GM18511 (cell line): Measurements from ENCODE around the gene GATAD2B.

Experiments
- ATAC-seq: cut with Tn5 transposase; IDR thresholded peaks from one replicate; pipeline ENCODE4 v1.9.1; 2021; ENCODE audit warnings: mild to moderate bottlenecking, moderate library complexity; ENCODE audit not compliant: unreplicated experiment

GATAD2B gene

DNA sequence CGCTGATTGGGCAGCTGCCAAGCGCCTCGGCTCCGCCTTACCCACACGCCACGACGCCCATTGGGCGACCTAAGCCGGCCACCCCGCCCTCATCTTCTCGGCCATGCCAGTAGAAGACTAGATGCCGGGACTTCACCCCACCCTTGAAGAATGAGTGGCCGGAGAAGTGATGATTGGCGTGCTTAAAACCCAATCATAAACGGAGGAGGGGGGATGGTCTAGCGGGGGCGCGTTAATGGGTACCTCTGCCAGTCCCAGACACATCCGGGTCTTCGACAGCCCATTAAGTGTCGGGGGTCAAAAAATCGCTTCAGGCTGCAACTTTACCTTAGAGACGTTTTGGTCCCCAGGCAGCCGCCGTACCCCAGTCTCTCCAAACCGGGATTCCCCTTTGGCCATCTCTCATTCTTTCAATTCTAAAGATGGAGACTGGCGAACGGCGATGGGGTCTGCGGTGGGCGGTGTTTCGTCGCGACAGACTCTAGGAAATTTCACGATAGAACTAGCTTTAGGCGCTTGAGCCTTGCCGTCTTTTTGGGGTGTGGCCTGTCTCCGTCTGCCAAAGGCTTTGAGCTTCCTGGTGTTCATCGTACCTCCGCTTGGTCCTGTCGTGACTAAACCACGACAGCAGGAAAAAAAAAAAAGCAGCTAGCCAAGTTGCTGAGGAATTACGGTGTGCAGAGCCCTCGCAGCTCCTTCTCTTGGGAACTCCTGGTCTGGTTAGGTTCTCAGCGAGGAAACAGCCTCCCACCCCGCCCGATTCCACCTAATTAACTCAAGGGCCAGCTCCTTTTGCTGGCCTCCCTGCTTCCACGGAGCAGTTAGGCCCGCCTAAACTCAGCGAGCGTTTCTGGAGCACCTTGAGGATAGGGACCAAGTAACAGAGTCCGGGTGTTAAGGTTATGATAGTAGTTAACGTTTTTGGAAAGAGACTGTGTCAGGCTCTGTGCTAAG is at the start of gene GATAD2B:
GATAD2B (minus strand) TSS at position 1 of the 954 bp plus-strand sequence. CDS start 94,625 bp downstream, outside the sequence.
- ATAC-seq: peak; percentile 92

DNA sequence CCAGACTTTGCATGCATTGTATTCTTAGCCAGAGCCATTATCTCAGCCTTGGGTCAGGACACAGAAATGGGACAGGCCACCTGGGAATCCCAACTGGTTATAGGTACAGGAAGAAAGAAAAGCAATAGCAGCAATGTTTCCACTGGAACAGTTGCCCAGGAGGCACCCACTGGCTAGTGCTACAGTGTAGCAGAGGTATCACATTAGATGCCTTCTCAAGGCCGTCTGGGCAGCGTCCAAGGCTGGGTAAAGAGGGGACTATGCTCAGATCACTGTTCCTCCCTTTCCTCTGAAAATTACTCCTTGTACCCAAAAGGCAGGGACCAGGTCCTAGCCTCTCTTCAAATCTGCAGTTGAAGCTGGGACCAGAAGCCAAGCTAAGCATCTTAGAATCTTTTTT is 47.6 kb upstream of the GATAD2B start:
- no peak for ATAC-seq

DNA sequence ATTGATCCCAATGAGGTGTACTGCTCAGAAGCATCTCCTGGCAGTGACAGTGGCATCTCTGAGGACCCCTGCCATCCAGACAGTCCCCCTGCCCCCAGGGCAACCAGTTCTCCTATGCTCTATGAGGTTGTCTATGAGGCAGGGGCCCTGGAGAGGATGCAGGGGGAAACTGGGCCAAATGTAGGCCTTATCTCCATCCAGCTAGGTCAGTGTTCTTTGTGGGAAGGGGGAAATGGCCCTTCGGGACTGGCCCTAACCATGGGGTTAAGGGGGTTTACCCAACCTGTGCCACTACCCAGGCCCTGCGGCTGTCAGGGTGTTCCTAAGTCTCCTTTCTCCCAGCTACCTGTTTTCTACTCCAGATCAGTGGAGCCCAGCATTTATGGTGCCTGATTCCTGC is 46.2 kb upstream of the GATAD2B start:
- ATAC-seq: no peak

DNA sequence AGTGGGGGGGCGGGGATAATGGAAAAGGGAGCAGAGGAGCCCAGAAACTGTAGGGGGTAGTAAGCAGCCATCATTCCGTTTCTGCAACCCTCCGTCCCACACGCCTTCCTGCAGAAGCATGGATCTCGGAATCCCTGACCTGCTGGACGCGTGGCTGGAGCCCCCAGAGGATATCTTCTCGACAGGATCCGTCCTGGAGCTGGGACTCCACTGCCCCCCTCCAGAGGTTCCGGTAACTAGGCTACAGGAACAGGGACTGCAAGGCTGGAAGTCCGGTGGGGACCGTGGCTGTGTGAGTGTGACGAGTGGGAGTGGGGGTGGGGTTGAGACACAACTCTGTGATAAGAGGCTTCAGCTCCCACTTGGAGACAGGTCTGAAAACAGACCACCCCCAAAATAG is 45.6 kb upstream of the GATAD2B start:
- no peak for ATAC-seq

DNA sequence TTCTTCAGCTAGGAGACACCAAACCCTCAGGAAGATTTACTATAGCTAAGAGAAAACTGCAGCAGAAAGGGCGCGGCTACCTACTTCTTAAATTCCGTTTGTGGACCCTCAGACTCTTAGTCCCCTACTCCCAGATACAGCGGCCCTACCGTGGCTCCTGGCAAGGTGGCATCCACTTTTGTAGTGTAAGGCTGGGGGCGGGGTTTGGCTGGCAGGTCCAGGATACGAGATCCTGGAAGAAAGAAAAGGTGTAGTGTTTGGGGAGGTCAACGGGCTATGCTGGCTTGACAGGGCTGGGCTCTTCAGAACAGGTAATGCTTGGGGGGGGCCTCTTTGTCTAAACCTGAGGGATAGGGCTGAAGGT is 45.2 kb upstream of the GATAD2B start:
- ATAC-seq: no peak

DNA sequence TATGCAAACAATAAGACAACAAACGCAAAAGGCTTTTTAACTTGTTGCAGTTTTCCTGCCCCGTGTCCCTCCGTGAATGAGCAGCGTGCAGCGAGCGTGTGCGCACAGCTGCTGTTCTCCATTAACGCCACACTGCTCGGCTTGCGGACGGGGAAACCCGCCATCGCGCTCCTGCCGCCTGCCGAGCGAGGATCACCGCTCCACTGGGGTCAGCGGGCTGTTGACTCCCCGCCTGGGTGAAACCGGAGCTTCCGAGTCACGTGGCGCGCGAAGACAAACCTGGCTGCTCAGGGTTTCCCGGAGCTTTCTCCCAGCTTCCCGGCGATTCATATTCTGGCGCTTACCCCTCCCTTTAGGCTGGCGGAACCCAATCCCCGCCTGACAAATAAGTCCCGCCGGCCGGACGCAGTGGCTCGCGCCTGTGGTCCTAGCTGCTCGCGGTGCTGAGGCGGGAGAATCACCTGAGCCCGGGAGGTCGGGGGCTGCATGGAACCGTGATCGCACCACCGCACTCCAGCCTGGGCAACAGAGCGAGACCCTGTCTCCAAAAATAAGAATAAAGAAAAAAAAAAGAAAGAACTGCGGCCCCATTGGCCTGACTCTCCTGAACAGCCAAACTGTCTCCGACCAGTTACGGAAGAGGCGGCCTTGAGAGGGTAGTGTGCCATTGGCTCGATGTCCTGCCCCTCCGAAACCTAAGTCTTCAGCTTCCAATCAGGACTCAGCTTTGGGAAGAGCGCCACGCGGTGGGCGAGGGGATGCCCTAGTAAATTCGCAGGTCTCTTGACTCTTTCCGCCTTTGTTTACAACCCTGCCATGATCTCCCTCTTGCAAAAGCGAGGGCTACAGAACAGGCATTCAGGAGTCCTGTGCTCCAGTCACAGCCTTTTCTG is 44.6 kb upstream of the GATAD2B start, which contains the start of gene CREB3L4:
CREB3L4 (plus strand) TSS at position 796 of the 893 bp plus-strand sequence. CDS start 624 bp downstream, outside the sequence.
- peak; percentile 82 for ATAC-seq

DNA sequence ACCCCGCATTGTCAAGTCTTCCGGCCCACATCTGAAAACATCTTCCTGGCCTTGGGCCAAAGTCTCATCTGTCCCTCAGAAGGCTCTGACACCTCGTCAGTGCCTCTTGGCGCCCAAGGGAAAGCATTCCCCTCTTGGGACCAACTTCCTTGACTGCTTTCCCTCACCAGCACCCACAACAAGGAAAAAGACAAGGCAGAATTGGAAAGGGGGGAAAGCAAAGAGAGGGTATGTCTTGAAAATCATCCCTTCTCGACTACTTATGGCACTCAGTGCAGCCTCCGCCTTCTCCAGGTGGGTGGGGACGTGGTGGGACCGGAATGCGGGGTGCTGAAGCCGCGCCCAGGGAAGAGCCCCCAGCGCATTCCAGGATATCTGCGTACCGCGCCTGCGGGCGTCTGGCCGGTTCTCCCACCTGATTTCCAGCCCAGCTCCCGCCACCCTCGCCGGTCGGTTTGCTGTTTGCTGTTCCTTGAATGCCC is 41.1 kb upstream of the GATAD2B start:
- ATAC-seq: peak; percentile 5

DNA sequence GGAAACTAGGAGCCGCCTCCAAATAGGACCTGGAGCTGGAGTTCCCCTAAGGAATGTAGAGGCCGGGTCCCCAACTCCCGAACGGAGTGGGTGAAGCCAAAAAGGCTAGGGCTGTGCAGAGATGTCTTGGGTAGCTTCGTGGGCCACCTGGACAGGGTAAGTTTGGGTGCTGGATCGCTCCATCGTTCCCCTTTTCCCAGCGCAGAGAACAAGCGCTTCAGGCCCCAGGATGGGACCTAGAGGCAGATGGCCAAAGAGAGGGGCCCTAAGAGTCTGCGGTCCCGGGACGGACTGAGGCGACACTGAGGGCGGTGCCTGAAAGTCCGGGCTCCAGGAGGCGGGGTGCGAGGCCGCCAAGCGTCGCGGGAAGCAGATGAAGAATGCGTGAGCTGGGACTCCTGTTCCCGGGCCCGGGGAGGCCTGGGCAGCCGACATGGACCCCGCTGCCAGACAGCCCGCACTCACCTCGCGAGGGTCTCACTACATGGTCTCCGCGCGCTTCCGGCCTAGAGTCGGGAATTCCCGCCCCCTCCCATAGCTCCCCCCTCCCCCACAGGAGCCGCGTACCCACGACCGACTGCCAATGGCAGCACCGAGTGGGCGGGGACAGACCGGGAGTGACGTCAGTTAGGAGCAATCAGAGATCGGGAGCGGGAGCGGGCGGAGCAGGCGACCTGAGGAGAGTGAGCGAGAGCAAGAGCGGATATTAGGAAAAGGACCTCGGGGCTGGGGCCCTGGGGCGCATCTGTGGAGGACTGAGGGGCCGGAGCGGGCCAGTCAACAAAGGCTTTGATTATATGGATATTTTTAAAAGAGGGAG is 40.5 kb upstream of the GATAD2B start, which contains the start of gene SLC39A1:
SLC39A1 (minus strand) TSS at position 508 of the 820 bp plus-strand sequence. CDS start 822 bp downstream, outside the sequence.
- ATAC-seq: peak; percentile 58

DNA sequence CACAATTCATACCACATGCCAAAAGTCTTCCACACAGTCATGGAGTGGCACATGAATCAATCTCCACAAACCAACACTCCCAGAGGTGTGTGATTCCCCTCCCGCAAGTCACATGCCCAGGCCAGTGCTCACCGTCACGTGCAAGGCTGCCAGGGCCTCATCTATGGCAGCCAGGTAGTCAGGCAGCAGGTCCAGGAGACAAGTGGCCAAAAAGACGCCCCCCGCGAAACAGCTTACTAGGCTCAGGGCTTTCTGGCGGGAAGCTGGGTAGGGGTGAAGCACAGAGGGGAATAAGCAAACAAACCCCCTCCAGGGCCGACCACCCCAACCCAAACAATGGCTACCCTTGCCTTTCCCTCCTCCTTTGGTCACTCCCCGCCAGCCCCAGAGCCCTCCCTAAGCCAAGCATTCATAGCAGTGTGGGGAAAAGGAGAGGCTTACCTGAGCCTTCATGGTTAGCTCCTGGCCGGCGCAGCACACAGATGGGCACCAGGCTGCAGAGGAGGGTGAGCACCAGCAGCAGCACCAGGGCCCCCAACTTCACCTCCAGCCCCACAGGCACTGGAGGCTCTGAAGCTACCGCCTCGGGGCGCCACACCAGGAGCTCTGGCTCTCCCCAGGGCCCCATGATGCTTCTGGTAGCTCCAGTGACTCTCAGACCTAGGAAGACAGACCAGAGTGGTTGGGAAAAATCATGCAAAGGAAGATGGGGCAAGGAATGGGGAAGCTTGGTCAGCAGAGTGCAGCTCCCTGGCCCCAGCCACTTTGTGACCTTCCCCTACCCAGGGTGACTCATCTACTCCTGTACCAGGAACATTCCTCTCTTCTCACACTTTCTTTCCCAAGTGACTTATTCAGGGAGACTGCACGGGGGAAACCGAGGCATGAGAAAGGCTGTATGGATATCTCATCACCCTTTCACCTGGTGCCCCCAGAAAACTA is 39.6 kb upstream of the GATAD2B start:
- no peak for ATAC-seq

DNA sequence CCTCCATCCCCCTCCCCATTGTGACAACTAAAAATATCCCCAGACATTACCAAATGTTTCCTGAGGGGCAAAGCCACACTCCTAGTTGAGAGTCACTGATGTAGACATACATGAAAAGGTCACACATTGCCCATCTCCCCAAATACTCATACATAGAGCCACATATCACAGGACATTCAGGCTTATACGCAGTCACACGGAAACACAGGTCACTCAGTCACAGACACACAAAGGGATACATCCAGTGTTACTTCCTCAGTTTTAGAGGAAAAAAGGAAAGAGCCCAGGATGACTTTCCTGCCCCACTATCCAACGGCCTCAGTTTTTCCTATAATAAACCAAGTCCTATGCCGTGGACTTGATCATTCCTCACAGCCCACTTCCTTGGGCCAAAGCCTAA is 38.6 kb upstream of the GATAD2B start:
- ATAC-seq: no peak

DNA sequence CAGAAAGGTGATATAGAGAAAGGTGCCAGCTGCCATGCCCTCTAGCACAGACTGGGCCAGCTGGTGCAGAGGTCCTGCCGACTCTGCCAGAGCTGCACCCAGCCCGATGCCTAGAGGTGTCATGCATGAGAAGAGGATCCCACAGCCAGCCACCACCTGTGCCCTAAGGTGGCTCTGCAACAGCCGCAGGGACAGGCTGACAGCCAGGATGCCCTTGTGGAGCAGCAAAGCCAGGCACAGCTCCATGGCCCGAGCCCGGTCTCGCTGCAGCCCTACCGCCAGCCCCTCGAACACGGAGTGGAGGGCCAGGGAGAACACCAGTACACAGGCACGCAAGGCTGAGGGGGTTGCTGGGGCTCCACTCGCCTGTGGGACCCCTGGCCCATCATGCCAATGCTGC is 37.4 kb upstream of the GATAD2B start:
- ATAC-seq: no peak

DNA sequence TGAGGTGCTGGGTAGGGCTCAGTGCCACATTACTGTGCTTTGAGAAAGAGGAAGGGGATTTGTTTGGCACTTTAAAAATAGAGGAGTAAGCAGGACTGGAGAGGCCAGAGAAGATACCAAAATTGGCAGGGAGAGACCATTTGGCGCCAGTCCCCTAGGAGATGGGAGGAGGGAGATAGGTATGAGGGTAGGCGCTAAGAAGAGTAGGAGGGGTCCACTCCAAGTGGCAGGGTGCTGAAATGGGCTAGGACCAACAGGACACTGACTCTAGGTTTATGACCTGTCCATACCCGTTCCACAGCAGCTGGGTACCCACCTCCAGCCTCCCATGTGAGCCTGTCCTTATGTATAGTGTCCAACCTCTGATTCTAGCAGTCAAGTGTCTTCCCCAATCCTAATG is 36.7 kb upstream of the GATAD2B start:
- no peak for ATAC-seq

DNA sequence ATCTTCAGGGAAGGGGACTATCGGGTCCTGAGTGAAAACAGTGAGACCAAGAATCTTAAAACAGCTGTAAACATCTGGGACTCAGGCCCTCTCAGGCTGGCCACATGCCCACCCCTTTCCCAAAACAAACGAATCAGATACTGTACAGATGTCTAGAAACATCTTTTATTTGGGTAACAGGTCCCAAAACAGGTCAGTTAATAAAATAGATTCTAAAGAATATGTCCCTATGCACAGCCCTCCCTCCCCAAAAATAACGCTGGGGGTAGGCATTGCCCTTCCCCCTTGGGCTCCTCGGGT is 36.1 kb upstream of the GATAD2B start:
- ATAC-seq: no peak

DNA sequence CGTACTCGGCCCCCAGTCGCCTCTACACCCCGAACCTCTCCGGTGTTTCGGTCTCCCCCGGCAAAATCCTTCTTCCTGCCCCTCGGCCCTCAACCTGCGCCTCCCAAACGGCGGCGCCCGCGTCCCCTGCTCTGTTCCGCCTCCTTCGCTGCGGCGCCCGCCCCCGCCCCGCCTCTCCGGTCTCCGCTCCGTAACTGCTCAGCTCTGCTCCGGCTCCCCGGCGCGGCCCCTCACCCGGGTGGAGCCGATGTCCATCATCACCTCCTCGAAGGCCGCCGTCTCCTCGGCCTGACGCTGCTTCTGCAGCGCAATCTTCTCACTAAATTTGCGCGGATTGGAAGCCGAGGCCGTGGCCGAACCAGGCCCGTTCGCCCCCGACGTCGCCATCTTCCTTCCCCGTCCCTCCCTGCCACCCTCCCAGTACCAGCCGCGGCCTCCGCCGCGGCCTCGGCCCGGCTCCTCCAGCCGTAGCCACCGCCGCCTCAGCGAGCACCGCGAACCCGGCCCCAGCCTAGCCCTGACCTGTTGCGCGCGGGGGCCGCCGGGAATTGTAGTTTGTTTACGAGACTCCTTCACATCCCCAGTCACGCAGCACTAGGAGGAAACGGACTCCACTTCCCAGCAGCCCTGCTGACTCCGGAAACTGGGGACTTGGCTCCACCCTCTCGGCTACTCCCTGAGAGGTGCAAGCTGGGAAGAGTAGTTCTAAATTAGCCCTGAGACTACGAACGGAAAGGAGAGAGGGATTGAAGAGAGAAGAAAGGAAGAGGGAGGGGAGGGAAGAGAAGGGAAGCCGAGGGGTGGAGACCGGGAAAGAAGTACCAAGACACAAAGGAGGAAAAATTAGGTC is 35.6 kb upstream of the GATAD2B start, which contains the start of gene CRTC2:
CRTC2 (minus strand) TSS at position 502 of the 850 bp plus-strand sequence; CDS start at position 387, 115 bp downstream.
- ATAC-seq: peak; percentile 76

DNA sequence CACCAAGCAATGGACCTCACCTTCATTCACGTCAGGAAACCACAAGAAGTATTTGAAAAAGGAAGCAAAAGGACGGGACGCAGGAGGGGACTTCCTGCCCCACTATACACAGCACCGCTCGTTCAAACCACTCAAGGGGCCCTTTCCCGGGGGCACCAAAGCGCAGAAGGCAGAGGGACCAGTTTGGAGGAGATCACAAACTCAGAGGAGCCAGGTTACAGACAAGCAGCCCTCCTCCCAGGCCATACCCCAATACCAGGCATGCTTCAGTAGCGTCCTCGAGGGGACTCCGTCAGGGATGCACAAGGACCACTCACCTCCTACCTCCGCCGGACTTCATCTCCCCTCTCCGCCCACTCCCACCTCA is 35.0 kb upstream of the GATAD2B start:
- ATAC-seq: peak; percentile 22

DNA sequence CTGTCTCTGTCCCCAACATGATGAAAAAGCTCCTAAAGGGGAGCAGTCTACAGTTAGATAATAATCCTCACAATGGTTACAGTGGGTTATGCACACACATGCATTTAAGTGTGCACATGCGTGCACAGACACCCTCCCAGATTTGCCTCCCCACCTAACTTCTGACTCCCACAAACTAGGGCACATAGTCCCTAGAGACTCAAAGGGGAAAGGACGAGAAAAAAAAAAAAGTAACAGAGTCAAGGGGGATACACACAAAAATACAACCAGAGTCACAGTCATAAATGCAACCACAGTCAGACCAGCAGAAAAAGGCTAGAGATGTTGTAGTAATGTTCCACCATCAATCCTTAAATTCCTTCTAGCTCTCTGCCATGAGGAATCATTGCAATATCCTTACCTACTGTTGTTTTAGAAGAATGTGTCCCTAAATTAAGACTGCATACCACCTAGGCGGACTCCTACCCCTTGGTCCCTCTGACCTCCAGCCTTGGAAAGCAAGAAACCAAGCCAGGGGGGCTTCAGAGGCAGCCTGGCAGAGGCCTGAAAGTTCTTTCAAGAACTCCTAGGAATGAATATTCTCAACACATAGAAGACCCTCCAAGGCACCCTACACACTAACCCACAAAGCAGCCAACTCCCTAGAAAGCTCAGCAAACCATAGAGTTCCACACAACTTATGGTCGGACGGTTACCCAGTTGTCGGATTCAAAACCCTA is 34.4 kb upstream of the GATAD2B start:
- no peak for ATAC-seq

DNA sequence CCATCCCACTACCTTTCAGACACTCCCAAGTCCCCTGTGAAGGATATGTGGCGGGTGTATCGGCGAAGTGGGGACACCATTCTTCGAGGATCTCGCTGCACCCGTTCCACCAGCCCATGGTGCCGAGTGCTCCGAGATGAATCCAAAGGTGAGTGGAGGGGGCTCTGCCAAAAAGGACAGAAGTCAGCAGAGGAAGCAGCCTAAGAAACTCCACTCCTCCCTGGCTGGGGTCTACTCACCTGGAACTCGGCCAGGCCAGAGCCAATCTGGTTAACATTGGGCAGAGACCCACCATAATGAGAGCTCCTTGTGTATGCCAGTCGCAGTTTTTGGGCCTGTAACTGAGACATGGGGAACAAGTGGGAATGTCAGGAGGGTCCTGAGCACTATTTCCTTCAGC is 32.1 kb upstream of the GATAD2B start:
- ATAC-seq: no peak

DNA sequence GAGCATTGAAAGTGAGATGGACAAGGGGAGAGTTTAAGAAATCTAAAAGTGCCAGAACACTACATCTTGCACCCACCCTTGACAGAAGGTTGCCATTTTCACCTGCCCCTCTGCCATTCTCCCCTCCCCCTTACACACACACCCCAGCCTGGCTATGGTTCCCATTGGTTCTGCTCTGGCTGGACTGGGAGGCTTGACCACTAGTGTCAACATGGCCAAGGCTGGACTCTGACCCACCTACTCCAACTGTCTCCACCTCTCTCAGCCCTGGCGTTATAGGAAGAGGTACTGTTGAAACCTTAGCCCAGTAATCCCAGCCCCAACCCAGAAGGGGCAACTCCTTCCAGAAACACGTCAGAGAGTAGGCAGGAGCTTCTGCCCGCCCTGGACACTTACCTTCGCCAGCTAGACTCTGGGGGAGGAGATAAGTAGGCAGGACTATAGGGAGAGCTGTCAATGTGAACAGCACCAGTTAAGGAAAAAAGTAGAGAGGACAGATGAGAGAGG is 31.1 kb upstream of the GATAD2B start:
- ATAC-seq: no peak
